Hepatocyte (in vitro differentiated cells): ENCODE measurements around the gene ATP6V1G3.

Experiments
- CTCF ChIP-seq: fragments of 200-600 bp; sonication (generic); IDR thresholded peaks from 2 replicates; pipeline ENCODE4 v1.5.1; 2016; ENCODE audit warnings: antibody characterized with exemption, mild to moderate bottlenecking; ENCODE audit not compliant: poor library complexity
- EZH2 ChIP-seq: fragments of 200-600 bp; sonication (generic); IDR thresholded peaks from 2 replicates; pipeline ENCODE4 v1.6.1; 2016; ENCODE audit warnings: antibody characterized with exemption, mild to moderate bottlenecking, borderline replicate concordance

- no peak for TF ChIP-seq CTCF
- no peak for TF ChIP-seq EZH2
These were observed 4.7 kb upstream of the ATP6V1G3 start for GRCh38 chr1:198545156-198545555.
